Left renal pelvis (tissue), 4 donors: ENCODE measurements around the gene MTCL1. TPM values are rescaled to one million over a fixed set of nuclear protein-coding genes. Genes with fewer than 3 reads are reported as not detected.

Experiments used
- DNase-seq, 4 donors: peaks; one replicate each; pipeline ENCODE4 v3.0.0-alpha.2; 2013; ENCODE audit warnings: low read depth in 4 of 4, low spot score in 3 of 4
- polyA plus RNA-seq, 4 donors: library from polyadenylated mRNA; unstranded; fragments of 120-200 nt; gene quantifications; one replicate each; pipeline ENCODE4 v1.2.1, GENCODE V29; 2013; ENCODE audit not compliant: insufficient read length in 4 of 4

MTCL1 gene
- polyA plus RNA-seq, 4 donors = 16.1 to 35.9 (median 26.9) TPM

DNA sequence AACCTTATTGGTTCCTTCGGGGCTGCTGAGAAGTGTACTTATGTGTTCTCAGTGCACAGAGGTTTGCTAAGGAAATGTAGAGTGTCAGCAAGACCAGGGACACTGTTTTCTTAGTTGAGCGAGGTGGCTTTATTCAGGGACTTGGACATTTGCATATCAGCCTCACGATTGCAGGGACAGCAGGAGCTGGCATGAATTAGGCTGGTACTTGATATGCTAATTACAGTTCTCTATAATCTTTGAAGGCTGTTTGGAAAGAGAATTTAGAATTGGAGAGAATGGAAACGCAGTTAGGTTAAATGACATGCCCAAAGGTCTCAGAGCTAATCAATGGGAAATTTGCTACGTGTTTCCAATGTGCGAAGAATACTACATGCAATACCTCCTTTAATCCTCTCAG lies 18.7 kb upstream of the MTCL1 start:
- DNase-seq = no peak

DNA sequence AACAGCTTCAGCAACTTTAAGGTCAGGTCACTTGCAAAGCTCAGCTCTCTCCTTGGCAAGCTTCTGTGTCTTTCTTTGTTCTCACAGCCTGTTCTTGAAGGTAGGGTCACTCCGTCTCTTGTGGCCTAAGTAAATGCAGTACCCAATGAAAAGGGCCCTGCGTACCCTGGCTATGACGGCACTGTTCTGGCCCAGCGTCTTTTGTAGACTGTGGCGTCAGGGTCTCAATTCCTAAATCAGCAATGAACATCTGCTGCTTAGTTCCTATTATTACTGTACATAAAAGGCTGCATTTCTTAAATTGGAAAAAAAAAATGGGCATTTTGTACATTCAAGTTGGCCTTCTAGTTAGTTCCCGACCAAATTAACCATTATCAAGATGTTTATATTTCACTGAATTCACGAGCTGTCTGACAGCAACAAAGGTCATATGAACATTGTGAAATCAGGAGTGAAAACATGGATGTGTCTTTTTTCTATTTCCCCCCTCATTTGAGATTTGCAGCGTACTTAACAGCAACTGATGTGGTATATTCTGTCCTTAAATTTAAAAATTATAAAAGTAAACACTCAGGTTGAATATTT lies 17.0 kb upstream of the MTCL1 start:
- DNase-seq = no peak

DNA sequence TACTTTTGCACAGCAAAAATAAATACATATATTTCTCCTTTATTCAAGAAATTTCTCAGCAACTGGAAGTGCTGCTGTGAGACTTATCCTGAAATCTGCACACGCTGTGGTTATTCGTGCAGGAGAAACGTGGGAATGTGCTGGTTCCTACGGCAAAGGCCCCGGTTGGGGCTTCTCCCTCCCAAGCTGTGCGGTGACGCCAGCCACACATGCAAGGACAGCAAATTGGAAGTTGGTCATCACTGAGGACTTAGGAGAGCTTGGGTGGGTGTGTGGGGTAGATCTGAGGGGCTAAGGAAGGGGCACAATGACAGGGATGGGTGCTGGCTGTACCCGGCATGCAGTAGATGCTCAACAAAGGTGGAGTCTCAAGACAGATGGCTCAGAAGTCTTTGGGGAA lies 16.5 kb upstream of the MTCL1 start:
- no peak for DNase-seq

DNA sequence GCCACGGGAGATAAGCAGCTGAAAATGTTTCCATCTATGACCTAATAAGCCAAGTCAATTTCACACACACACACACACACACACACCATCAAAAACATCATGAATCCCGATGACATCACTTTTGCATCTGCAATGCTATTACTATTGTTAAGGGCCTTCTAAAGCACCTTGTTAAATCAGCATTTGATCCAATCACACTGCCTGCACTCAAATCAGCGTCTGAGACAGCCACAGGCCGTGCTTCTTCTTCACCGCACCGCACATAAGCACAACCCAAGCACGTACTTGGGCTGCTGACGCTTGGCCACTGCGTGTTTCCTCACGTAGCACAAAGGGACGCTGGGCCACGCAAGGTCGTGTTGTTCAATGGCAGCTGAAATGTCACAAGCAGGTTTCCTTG lies 15.8 kb upstream of the MTCL1 start:
- DNase-seq = no peak

DNA sequence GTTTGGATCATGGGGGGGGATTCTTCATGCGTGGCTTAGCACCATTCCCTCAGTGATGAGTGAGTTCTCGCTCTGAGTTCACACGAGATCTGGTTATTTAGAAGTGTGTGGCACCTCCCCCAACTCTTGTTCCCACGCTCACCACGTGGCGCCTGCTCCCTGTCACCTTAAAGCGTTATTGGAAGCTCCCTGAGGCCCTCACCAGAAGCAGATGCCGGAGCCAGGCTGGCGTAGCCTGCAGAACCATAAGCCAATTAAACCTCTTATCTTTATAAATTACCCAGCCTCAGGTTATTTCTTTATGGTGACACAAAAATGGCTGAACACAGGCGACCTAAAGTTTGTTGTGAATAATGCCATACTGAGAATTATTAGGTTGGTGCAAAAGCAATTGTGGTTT lies 10.5 kb upstream of the MTCL1 start:
- no peak for DNase-seq

DNA sequence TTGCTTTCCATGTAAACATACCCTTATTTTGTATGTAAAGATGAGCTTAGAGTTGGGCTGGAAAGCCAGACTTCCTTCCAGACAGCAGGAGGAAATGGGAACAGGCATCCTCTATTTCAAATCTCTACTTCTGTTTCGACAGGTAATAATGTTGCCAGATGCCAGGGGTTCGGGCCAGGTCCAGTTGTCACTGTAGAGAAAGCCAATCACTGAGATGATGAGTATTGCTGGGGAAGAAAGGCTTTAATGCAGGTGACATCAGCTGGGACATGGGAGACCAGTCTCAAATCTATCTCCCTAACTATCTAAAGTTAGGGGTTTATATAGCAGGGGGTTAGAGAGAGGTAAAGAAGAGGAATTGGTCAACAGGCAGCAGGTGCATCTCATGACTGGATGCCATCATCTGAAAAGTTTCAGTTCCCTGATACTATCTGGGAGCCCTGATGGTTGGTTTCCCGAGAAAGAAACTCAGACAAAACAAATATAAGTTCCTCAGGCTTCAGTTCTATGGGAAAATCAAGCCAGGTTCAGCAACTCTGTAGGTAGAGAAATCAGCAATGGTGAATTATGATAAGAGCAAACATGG lies 9.3 kb upstream of the MTCL1 start:
- DNase-seq = no peak

DNA sequence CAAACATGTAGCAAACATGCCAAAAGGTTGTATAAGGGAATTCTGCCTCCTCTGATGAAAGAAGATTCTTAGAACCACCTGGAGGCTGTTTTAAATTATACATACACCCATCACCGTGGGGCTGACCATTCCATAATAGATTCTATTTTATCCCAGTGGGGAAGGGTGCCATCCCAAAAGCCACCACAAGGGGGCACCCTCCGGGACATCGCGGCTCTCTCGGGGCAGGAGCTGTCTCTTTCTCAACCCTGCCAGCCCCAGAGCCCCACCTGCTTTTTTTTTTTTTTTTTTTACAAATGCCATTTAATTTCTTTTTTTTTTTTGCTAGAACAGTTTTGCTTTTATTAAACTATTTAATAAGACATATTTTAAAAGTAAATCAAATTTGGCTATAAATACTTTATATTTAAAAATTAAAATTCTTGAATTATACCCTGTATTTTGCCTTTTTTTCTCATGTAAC lies 8.6 kb upstream of the MTCL1 start:
- no peak for DNase-seq

DNA sequence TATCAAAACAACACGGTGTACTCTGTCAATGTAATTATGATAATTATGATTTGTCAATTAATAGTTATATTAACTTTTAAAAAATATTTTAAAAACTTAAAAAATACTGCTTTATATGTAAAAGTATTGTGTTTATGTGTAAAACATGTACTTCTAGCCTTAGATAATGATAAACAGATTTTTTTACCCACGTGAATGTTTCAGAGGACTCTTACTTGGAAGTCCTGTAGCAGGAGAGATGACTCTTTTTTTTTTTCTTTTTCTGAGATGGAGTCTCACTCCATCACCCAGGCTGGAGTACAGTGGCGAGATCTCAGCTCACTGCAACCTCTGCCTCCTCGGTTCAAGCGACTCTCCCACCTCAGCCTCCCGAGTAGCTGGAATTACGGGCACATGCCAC lies 6.2 kb upstream of the MTCL1 start:
- DNase-seq = no peak

DNA sequence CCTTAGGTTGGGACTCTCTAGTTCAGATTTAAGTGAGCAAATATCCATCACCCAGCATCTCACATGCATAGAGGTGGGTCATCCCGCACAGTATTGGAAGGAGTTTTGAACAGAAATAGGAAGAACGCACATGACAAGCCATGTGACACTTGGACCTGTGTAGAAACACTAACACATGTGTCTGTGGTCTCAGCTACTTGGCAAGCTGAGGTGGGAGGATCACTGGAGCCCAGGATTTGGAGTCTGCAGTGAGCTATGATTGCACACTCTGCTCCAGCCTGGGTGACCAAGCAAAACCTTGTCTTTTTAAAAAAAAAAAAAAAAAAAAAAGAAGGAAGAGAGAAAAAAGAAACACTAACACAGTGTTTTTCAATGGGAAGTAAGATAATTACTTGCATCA lies 5.4 kb upstream of the MTCL1 start:
- no peak for DNase-seq

DNA sequence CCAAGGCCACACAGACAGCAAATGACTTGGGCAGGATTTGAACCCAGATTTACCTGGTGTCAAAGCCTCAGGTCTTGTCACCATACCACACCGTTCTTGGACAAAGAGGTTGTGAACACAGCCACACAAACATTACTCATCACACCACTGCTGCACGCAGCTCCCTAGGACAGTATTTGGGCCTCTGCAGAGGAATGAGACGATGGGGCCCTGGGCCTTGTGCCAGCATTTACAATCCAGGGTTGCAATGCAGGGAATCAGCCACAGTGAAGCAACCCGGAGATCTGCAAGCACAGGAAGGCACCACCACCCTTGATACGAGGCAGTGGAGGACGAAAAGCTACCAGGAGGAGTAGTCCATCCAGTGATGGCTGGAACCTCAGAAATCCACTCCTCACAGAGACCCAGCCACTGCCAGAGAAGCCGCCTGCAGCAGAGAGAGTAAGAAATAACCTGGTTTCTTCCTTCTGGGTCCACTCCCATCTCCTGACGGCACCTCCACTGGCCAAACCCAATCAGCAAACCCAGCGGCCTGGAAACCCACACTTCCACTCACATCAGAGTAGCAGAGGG lies 3.7 kb upstream of the MTCL1 start:
- no peak for DNase-seq

DNA sequence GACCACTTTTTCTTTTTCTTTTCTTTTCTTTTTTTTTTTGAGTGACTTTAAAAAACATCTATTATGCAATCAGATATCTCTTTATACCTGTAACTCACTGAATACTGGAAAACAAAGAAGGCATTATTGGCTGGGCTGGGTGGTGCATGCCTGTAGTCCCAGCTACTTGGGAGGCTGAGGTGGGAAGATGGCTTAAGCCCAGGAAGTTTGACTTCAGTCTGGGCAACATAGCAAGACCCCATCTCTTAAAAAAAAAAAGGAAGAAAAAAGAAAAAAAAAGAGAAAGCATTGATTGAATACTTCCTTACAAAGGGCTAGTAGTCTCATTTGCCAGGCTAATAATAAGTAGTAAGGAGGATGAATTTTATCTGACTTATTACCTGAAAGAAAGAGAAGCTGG lies 2.7 kb upstream of the MTCL1 start:
- no peak for DNase-seq

DNA sequence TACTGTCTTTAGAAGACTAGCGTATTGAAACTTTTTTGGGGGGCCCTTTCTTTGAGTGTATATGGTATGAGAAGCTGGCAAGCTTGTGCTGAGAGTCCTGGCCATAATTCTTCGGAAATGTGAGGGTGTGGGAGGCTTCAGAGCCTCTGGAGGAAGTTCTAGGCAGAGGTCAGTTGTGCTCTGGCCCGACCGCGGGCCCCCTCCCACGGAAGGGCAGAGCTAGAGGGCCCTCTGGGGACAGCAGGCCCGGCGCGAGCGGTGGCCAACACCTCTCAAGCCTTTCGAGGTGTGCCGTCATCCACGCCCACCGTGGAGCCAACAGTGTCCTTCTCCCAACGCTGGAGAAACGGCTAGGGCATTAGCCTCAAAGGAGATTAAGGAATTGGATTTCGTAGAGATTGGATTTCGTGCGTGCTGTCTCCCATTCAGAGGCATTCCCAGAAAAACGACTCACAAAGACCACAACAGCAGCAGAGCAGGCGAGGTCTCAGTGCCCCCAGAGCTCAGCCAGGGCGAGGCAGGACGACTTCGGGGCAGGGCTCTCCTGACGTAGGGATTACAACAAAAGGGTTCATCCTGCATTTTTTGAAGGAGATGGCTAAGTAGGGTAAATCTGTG lies 2.2 kb upstream of the MTCL1 start:
- DNase-seq = no peak

DNA sequence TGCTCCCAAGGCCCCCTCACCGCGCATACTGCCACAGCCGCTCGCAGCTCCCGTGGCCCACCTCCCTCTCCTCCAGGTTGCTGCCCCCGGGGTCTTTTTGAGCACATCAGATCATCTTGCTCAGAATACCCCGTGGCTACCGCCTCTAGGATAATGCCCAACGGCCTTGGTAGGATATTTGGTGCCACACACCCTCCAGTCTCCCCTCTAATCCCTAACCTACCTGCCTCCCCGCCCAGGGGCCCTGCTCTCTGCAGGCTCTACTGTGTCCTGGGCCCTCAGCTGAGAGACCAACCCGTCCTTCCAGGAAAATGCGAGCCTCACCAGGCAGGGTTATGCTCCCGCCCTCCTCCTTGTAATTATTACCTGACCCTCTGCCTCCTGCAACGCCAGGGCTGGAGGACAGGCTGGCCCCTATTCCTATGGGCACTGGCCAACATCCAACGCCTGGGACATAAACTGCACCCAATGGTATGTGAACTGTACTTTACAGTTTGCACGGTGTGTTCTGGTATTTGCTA lies 1.5 kb upstream of the MTCL1 start:
- DNase-seq = no peak

DNA sequence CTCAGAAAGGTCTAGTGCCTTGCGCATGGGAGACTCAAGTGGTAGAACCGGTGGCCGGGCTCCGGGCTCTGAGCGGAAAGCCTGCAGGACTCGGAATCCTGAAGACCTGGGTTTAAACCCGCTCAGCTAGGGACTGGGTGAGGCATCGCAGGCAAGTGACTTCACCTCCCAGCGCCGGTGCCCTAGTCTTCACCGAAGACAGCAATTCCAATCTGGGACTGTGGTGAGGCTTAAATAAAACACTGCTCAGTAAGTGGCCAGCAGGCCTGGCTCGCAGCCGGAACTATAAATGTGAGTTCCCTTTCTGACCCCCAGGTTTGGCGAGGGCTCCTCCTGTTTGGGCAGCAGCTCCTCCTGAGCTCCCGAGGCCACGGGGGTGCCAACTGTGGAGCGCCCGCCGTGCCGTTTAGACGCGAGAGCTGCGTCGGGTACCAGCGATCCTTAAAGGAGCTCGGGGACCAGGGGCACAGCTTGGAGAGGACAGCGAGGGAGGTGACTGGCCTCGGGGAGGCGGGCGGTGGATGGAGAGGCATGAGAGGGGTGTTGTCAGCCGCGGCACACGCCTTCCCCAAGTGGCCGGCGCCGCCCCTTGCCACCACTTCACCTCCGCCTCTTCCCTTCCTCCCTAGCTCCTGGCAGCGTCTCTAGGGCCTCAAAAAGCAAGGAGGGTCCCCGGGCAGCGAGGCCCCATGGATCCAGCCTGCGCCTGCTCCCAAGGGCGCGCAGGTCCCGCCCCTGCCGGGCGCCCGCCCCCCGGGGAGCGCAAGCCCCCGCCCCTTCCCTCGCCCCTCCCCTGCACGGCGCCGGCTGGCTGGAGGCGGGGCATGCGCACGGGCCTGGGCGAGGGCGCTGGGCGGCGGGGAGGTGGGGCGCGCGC lies 757 bp upstream of the MTCL1 start:
- peak; percentile 48 to 76 (median 75) for DNase-seq

DNA sequence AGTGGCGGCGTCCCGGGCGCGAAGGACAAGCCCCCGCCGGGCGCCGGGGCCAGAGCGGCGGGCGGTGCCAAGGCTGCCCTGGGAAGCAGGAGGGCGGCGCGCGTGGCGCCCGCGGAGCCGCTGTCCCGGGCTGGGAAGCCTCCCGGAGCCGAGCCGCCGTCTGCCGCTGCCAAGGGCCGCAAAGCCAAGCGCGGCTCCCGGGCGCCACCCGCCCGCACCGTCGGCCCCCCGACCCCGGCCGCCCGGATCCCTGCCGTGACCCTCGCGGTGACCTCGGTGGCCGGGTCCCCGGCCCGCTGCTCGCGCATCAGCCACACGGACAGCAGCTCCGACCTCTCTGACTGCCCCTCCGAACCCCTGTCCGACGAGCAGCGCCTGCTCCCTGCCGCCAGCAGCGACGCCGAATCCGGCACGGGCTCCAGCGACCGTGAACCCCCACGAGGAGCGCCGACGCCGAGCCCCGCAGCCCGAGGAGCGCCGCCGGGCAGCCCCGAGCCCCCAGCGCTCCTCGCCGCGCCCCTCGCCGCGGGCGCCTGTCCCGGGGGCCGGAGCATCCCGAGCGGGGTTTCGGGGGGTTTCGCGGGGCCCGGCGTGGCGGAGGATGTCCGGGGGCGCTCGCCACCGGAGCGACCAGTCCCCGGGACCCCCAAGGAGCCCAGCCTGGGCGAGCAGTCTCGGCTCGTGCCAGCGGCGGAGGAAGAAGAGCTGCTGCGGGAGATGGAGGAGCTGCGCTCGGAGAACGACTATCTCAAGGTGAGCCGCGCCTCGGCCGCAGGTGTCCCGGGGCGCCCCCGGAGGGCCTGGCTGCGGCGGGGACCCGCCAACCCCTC lies 820 bp downstream of the MTCL1 start:
- DNase-seq = no peak

DNA sequence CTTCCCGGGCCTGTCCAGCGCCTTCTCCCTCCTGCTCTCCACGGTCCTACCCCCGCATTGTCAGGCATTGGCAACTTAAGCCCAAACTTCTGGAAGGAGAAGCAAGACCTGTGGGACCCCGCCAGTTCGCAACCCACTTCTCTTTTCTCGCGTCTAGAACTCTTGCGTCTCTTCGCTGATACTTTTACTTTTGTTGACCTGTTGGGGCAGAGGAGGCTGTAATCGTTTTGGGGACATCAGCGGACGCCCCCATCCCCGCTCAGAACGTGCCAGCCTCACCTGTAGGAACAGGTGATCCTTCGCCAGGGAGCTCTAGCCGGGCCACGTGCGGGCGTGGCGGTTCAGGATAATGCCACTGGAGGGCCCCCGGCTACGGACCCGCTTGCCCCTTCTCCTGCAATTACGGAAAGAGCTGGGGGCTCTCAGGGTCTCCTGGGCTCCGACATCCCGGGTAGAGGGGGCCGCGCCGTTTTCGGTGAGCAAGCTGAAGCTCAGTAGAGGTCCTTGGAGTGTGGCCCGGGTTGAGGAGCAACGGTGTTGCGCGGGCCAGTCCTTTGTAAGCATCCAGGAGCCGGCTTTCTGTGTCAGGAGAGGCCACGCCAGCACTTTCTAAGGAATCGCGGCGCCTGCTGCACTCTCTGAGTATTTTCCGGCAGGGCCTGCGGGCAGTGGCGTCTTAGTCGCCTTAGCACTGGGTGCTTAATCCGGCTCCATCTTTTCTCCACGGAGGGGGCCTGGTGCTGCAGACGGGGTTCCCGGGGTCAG lies 1.6 kb downstream of the MTCL1 start:
- no peak for DNase-seq

DNA sequence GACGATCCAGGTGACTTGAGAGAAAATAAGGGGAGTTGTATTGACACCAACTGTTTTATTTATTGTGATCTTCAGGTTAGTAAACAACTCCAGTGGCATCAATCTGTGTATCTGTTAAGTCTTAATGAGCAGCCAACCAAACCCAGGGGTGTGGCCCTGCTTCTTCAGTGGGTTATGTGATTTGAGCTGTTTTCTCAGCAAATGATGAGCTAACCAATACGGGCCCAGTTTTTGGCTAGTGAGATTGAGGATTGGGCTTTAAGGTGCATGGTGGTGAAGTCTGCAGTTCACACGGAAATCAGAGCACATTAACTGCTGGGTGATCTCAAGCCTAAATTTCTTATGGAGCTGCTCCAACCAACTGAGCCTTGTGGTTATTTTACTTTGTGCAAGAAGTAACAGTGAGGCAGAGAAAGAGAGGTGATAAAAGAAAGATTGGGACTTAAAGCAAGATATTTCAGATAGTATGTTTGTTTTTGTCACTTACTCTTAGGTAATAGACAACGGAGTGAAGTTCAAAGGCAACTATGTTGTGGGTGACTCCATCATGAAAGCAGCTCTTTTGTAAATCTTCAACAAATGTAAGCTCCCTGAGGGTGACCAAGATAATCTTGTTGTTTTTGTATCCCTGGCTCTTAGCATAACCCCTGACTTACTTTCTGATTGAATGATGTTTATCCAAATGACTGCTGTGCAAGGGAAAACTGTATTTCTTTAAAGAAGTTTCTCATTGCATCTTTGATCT lies 2.4 kb downstream of the MTCL1 start:
- DNase-seq = no peak

DNA sequence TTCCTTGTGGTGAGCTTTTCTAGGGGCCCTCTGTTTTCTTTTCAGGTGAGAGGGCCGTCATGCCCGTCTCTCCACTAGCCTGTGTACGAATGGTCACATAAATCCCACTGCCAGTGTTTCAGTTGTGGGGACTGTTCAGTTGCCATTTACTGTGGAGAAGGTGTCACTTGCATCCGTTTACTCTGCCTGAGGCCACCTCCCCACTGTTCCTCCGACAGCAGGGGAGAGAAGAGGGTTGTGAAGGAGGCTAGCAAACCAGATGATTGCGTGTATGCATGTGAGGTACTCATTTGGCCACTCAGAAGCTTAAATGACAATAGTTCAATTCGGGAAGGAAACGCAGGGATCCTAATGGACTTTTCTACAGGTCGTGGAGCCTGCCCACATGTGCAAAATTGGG lies 3.3 kb downstream of the MTCL1 start:
- no peak for DNase-seq
